GM19324 (cell line): ENCODE data around the gene CDK10.
A peak's percentile ranks its signal among the peaks of the same experiment; 100 is the strongest.
"Not testable (repeated sequence)": the region's sequence is repeated elsewhere in the genome, so short reads cannot be mapped to it uniquely, and the experiment has no call there.

ENCODE experiments used
- ATAC-seq: cut with Tn5 transposase; IDR thresholded peaks from one replicate; pipeline ENCODE4 v1.9.1; 2021; ENCODE audit warnings: mild to moderate bottlenecking, moderate library complexity; ENCODE audit not compliant: unreplicated experiment, low FRiP score

The CDK10 gene

DNA sequence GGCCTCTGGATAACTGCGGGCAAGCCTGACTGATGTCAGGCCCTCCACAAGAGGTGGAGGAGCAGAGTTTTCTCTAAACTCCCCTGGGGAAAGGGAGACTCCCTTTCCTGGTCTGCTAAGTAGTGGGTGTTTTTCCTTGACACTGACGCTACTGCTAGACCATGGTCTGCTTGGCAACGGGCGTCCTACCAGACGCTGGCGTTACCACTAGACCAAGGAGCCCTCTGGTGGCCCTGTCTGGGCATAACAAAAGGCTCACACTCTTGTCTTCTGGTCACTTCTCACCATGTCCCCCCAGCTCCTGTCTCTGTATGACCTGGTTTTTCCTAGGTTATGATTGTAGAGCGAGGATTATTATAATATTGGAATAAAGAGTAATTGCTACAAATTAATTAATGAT lies 19.5 kb upstream of the CDK10 start:
- ATAC-seq = not testable (repeated sequence)

DNA sequence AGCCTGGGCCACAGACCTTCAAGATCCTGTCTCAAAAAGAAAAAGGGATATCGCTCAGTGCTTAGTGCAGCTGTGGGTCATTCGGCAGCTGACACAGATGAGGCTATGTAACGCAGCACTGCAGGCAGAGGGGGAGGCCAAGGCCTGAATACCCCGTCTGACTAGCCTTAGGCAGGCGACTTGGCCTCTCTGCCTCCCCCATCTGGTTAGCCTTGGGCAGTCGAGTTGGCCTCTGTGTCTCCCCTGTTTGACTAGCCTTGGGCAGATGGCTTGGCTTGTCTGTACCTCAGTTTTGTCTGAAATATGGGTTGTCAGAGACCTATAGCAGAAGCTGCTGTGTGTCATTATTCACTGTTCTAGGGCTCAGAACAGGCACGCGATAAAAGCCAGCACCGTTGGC lies 18.9 kb upstream of the CDK10 start:
- ATAC-seq = no peak

DNA sequence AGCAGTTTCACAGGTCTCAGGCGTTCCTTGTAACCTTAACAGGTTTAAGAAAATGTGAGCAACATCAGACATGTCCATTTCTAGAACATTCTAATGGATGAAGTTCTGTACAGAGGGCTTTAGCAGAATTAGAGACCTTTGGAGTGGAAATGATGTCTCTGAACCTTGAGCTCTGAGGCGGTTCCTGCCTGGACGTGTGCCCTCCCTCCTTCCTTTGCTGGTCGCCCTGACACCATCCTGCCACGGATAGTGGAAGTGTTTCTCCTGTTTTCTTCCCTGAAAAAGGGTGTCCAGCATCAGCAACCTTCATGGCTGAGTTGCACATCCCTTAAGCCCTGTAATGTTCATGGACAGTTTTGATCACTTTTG lies 17.7 kb upstream of the CDK10 start:
- no peak for ATAC-seq

DNA sequence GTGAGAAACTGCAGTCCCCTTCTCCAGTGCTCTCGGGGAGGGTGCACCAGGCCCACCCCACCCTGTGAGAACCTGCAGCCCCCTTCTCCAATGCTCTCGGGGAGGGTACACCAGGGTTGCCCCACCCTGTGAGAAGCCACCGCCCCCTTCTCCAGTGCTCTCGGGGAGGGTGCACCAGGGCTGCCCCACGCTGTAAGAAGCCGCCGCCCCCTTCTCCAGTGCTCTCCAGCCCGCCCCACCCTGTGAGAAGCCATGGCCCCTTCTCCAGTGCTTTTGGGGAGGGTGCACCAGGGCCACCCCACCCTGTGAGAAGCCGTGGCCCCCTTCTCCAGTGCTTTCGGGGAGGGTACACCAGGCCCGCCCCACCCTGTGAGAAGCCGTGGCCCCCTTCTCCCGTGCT lies 16.7 kb upstream of the CDK10 start:
- no peak for ATAC-seq

DNA sequence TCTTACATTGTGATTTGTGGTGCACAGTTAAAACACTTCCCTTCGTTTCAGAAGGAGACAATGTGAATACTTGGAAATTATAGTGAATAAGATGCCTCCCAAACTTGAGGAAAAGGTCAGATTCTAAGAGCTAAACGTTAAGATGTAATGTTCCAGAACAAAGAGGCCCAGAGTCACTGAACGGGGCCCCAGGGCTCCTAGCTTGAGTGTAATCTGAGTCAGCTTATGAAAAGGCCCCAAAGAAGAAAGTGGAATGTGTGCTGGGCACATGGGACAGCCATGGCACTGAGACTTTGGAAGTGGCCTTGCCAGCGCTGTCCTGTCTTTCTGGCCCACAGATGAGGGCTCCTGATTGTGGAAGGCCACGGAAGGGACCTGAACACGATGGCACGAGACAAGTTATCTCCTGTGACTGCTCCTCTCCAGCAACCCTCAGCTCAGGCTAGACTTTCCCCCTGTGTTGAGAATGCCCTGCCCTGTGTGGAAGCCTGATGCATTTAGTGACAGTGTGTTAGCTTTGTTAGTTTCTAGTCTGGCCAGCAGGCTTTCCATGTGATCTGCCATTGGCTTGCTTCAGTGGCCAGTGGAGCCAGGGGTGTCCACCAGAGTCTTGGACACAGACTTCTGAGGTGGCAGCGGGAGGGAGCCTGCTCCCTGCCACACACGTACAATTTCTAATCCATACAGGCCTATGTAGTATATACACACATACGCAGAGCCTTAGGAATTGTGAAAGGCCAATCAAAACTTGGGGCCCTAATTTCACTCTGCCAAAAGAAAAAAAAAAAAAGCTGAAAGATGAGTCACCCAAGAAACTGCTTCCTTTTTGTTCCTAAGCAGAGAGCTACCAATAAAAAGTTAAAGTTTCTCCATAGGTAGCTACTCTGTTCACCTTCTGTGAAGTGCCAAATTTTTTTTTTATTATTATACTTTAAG lies 15.7 kb upstream of the CDK10 start:
- ATAC-seq = no peak

DNA sequence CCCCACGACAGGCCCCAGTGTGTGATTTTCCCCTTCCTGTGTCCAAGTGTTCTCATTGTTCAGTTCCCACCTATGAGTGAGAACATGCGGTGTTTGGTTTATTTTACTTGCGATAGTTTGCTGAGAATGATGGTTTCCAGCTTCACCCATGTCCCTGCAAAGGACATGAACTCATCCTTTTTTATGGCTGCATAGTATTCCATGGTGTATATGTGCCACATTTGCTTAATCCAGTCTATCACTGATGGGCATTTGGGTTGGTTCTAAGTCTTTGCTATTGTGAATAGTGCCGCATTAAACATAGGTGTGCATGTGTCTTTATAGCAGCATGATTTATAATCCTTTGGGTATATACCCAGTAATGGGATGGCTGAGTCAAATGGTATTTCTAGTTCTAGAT lies 14.9 kb upstream of the CDK10 start:
- ATAC-seq = not testable (repeated sequence)

DNA sequence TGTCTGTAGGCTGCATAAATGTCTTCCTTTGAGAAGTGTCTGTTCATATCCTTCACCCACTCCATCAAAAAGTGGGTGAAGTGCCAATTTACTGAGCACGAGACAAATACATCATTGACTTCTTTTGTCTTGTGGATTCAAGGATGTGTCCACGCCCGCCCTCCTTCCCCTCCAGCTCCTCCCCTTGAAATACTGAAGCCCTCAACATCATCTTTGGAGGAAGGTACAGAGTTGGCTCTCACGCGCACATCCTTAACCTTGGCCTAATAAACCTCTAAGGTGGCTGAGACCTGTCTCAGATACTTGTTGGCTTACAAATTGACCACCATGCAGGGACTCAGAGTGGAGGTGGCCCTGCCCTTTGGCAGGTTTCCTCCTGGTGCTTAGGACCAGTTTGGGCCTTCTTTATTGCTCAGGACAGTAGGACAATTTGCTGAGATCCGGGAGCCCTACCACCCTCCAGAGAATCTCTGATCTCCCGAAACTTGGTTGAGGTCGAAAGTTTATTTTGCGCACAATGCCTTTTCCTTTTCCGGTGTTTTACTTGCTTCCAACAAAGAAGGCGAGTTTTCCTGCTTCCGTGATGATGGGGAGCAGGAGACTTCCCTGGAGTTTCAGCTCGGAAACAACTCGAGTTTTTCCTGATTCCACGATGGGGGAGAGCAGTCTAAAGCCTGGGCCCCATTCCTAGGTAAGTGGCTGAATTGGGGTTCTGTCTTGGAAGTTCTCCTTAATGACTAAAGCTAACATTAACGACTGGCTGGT lies 14.1 kb upstream of the CDK10 start:
- ATAC-seq = no peak

DNA sequence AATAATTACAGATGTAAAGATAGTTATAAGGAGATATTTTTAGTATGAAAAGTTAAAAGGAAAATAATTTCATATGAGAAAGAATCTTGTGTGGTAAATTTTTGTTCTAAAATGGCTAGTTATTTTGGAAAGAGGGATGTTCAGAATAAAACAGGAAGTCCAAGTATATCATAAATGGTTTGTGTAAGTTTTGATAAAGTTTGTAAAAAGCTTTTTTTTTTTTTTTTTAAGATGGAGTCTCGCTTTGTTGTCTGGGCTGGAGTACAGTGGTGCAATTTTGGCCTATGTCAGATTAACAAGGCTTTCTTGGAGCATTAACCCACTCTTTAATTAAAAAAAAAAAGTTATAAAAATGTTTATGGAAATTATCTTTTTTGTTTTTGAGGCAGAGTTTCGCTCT lies 8.2 kb upstream of the CDK10 start:
- ATAC-seq = no peak

DNA sequence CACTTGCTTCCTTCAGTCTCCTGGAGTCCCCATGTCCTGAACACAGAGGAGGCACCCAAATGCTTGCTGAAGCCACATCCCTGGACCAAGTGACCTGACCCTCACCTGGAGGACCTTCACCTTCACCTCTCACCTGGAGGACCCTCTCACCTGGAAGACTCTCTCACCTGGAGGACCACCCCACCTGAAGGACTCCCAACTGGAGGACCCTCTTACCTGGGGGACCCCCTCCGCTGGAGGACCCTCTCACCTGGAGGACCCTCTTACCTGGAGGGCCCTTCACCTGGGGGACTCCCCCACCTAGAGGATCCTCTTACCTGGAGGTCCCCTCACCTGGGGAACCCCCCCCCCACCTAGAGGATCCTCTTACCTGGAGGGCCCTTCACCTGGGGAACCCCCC lies 573 bp upstream of the CDK10 start:
- ATAC-seq = no peak

DNA sequence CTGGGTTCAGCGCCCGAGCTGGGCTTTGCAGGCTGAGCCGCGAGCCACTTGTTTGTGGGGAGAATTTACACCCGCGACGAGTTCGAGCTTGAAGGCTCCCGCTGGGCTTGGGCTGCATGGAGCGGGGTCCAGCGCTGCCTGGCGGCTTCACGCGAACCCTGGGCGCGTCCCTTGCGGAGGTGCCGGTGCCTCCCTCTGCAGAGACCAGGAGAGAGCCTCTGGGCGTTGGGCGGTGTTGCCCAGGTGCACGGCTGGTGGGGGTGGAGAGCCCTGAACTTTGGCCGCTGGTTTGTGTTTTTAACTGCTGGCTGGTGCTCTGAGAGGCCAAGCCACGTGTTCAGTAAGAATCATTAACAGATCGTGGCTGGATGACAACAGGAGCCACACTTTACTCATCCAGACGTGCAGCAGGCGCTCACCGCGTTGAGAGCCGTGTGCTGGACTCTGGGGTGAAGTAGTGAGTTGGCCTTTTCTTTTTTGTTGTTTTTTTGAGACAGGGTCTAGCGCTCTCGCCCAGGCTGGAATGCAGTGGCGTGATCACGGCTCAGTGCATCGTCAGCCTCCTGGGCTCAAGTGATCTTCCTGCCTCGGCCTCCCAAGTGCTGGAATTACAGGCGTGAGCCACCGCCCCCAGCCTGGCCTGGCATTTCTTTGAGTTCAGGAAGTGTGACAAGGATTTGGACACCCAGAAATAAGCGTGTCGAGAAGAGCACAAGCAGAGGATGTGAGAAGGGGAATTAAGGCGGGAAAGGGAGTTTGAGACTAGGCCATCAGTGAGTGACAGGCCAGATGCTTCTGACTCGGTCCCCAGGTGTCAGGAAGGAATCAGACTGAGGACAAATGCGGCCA lies 827 bp downstream of the CDK10 start:
- ATAC-seq = peak; percentile 53

DNA sequence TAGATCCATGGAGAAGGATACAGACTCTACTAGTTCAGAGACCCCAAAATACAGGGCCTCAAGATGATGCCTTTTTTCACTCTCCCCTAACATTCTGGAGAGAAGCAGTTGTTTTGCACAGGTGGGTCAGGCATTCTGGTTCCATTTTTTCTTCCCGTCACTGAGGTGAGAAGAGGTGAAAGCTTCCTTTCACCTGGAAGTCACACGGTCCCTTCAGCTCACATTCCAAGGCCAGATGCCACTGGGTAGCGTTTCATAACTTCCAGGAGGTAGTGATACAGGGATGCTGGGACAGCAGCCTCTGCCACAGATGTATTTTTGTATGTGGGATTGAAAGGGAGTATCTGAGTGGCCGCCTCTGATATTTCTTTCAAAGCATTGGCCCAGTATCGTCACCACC lies 1.9 kb downstream of the CDK10 start:
- no peak for ATAC-seq

DNA sequence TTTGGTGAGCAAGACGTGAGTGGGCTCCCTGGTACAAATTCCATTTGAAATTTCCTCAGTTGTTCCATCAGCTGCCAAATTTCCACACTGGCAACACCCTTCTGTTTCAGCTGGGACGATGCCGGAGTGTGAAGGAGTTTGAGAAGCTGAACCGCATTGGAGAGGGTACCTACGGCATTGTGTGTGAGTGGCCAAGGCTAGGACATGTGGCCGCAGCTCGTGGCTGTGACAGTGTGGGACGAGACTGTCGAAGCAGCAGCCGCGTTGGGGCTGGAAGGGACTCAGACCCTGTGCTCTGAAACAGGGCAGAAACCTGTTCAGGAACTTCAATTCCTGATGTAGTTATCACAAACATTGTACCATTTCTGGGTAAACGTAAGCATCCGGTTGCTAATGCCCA lies 2.7 kb downstream of the CDK10 start:
- ATAC-seq = no peak

DNA sequence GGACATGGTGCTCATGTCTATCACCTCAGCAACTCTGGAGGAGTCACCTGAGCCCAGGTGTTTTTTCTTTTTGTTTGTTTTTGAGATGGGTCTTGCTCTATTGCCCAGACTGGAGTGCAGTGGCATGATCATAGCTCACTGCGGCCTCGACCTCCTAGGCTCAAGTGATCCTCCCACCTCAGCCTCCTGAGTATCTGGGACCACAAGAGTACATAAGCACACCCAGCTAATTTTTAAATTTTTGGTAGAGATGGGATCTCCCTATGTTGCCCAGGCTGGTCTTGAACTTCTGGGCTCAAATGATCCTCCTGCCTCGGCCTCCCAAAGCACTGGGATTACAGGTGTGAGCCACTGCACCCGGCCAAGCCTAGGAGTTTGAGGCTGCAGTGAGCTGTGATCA lies 3.1 kb downstream of the CDK10 start:
- ATAC-seq = not testable (repeated sequence)

DNA sequence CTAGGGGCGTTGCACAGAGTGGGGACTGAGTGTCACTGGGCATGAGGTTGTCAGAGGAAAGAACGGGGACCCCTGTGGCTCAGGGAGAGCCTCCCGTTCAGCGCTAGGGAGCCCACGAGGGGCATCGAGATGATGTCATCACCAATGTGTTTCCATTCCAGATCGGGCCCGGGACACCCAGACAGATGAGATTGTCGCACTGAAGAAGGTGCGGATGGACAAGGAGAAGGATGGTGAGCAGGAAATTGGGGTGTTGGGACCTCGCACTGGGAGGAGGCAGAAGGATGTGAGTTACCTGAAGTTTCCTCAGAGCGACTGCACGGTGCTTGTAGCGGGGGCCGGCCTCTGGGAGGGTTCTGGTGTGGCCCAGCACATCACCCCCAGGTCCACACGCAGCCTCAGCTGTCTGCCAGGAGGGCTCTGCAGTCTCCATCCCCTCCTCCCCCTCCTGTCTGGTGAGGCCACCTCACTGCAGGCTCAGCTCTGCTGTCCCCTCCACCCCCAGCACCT lies 4.0 kb downstream of the CDK10 start:
- no peak for ATAC-seq

DNA sequence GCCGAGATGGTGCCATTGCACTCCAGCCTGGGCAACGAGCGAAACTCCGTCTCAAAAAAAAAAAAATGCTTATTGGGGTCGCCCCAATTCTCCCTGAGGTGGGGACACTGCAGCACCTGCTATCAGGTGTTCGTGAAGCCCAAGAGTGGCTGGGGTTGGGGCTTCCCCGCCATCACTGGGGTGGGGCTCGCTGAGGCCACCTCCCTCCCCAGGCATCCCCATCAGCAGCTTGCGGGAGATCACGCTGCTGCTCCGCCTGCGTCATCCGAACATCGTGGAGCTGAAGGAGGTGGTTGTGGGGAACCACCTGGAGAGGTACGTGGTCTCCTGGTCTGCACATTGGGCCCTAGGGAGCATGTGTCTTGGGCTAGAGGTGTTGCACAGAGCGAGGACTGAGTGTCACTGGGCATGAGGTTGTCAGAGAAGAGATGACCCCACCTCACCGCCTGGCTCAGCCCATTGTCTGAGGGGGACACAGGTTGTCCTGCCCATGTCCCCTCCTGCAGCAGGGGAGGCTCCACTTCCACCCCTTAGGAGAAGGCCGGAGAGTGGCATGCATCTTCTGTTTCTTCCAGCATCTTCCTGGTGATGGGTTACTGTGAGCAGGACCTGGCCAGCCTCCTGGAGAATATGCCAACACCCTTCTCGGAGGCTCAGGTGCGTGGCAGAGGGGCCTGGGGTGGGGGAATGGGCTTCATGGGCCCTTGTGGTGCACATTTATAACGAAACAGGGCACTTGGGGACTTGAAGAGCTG lies 4.9 kb downstream of the CDK10 start:
- ATAC-seq = no peak

DNA sequence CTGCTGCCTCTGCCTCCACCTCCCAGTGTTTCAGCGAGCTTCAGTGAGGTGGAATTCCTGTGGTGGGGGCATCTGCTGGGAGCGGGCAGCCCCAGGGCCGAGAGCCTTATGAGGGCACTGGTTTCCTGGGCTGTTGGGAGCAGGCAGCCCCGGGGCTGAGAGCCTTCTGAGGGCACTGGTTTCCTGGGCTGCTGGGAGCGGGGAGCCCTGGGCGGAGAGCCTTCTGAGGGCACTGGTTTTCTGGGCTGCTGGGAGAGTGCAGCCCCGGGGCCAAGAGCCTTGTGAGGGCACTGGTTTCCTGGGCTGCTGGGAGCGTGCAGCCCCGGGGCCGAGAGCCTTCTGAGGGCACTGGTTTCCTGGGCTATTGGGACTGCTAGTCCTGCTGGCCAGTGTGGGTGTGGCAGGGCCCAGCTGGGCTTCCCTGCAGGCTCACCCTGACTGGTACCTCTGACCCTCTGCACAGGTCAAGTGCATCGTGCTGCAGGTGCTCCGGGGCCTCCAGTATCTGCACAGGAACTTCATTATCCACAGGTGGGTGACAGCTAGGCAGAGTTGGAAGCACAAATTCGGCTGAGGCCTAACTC lies 5.6 kb downstream of the CDK10 start:
- no peak for ATAC-seq

DNA sequence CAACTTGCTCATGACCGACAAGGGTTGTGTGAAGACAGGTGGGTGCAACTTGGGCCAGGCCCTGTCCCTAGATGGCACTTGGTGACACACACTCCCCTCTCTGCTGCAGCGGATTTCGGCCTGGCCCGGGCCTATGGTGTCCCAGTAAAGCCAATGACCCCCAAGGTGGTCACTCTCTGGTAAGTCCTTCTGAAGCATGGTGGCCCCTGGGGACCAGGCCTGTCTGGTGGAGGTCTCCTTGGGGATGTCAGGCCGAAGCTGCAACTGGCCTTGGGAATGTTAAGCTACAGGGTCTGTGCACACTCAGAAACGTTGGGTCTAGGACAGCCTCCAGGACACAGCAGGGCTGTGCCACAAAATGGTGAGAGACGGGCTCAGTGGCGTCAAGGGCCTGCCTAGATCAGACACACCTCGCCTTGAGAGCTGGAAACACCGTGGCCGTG lies 6.8 kb downstream of the CDK10 start:
- ATAC-seq = no peak

DNA sequence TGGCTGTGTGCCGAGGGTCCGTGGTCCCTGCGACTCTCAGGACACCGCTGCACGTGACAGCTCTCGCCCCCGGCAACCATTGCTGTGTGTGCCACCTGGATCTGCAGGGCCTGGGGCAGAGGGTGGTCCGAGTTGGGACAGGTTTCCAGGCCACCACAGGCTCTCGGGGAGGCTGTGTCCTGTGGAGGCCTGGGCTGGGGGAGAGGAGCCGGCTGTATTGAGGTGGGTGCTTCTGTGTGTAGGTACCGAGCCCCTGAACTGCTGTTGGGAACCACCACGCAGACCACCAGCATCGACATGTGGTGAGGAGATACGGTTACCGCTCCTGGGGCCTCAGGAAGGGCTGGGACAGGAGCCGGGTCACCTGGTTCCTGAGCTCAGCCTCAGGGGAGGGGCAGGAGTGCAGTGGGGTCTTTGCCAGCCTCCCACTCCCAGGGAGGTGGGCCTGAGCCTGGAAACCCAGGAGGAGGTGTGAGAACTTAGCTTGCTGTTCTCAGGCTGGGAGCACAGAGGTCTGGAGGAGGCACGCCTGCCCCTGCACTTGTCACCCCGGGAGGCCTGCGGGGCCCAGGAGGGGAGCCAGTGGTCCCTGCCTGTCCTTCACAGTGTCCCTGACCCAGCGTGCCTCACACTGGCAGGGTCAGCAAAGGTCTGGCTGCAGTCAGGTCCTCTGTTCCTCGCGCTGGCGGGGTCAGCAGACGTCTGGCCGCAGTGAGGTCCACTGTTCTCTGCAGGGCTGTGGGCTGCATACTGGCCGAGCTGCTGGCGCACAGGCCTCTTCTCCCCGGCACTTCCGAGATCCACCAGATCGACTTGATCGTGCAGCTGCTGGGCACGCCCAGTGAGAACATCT lies 7.7 kb downstream of the CDK10 start:
- ATAC-seq = no peak

DNA sequence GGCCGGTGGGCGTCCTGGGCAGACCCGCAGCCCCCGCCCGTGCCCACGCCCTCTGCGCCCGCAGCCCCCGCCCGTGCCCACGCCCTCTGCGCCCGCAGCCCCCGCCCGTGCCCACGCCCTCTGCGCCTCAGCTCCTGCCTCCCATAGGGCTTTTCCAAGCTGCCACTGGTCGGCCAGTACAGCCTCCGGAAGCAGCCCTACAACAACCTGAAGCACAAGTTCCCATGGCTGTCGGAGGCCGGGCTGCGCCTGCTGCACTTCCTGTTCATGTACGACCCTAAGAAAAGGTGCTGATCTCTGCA lies 8.2 kb downstream of the CDK10 start:
- not testable (repeated sequence) for ATAC-seq
